HPDE6-E6E7 (cell line): Measurements from ENCODE around the gene SLC45A2.
A peak's percentile ranks its signal among the peaks of the same experiment; 100 is the strongest.
"Not testable (repeated sequence)": the region's sequence is repeated elsewhere in the genome, so short reads cannot be mapped to it uniquely, and the experiment has no call there.

Experiments used
- DNase-seq: peaks from one replicate; pipeline ENCODE4 v3.0.0; 2011; ENCODE audit warnings: missing footprints; ENCODE audit errors: extremely low spot score

SLC45A2 gene

DNA sequence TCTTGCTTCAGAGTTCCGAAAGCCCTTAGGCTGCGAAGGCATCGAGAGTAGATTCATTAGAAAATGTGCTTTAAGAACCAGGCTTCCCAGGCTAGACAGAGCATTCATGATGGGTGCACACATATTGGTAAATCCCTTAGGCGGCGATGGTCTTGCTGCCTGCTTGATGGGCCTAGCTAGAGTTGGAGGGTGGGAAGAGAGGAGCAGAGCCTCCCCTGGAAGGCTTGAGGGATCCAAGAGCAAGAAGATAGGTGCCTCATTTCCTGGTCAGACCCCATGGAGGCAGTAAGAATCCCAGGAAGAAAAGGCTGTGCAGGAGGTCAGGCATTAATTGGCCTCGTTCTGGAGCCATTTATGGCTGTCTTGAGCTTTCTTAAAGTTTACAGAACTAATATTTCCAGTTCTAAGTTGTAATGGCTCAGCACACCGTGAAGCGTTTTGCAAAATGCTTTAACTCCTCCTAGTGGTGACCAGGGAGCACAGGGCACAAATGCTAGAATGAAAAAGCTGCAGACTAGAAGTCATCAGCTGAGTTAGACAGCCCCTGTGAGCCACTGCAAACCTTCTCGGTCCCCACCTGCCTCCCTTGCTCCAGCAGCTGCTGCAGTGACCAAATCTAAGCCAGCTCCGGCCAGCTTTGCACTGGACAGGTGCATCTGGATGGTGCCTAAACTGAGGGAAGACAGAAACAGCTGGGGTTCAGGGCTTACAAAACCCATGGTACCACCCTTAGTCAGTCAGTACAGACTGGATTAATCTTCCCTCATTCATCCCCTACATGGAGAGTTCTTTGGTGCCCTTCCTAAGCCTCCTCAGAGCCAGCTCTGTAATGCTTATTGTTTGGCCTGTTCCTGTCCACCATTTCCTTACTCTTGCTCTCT is 14.7 kb downstream of the SLC45A2 start:
- peak; percentile 38 for DNase-seq

GRCh38 chr5:33968211-33969005 is 16.1 kb downstream of the SLC45A2 start:
- DNase-seq: no peak

- no peak for DNase-seq
These were observed 17.7 kb downstream of the SLC45A2 start for GRCh38 chr5:33966805-33967204.

DNA sequence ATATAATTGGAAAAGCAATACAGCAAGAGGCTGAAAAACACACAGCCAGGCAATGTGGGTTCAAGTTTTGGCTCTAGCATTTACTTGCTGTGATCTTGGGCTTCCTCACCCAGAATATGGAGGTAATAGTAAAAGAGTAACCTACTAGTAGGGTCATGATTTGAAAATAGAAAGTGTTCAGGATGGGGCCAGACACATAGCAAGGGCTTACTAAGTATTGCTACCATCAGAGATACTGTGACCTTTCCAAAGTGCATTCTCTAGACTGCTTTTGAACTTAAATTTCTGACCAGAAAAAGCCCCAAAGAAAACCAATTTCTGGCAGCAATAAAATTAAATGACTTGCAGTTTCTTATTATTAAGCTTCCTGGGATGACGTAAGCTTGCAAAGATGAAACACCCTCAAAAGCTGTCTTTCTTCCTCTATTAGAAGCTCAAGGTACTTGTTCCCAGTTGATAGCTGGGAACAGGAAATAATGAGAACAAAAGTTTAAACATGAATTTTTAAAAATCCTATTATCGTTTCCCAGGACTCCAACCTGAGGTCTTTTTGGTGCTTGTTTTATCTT is 20.3 kb downstream of the SLC45A2 start:
- no peak for DNase-seq

DNA sequence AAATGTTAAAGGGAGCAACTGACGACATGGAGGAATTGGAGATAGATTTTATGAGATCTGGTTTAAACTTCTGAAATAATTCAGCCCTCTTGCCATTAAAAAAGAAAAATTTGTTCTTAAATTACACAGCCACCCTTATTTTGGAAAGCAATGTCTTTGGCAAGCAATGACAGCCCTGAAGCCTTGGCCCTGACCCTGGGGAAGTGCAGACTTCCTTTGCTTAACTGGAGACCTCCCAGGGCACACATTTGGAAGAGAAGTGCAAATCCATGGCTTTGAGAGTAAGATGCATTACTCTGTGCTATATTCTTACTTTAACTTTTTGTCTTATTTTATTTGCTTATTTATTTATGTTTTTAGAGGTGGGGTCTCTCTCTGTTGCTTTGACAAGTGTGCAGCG is 26.3 kb downstream of the SLC45A2 start:
- no peak for DNase-seq

DNA sequence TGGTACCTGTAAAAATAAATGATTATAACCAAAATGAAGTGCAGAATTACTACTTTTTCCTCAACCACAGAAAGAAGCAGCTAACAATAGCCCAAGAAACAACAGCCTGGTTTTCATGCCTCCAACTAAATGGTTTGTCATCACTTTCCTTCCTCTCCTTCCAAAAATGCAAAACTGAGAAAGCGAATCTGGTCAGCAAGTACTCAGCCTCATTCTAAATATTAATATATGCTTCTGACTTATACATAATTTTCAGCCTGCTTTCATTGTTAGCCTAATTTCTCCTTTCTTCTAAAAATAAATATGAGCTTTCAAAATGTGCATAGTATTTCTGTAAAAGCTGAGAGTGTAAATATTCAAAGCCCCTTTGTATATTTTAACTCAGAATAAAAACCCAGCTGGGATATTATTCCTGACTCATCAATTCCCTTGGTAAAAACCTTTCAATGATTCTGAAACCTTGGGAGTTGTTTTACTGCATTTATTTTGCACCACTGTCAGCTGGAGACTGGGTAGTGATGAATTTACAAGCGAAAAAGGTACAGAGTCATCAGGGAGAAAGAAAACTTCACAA is 26.8 kb downstream of the SLC45A2 start:
- no peak for DNase-seq

DNA sequence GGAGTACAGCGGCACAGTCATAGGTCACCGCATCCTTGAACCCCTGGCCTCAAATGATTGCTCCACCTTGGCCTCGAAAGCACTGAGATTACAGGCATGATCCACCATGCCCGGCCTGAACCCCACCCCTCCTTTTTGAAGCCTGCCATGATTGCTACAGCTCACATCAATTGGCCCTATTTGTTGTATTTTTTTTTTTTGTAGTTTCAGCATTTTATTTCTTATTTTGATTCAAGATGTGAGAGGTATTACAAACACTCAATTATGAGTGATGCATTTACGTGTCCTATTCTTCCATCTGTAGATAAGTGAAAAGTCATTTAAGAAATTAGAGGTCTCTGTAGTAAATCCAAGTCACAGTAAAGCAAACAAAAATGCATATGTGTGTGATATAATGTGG is 32.3 kb downstream of the SLC45A2 start:
- DNase-seq: not testable (repeated sequence)

- no peak for DNase-seq
These were observed 39.9 kb downstream of the SLC45A2 start for GRCh38 chr5:33944543-33945132.

DNA sequence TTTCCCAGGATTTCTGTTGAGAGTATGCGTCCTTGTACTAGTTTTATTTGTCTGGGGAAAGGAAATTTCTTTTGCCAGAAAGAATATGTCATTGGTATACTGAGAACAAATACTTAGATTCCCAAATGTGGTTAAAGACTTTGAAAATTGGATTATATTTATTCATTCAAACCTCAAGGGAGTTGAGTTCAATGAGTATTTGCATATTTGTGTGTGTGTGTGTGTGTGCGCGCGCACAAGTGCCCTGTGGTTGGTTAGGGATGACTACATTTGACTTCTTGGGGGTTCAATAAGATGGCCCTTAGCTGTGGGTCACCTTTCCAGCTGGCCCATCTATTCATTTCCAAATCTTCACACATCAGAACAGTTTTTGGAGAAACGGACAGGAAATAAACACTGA is 43.4 kb downstream of the SLC45A2 start:
- DNase-seq: no peak

DNA sequence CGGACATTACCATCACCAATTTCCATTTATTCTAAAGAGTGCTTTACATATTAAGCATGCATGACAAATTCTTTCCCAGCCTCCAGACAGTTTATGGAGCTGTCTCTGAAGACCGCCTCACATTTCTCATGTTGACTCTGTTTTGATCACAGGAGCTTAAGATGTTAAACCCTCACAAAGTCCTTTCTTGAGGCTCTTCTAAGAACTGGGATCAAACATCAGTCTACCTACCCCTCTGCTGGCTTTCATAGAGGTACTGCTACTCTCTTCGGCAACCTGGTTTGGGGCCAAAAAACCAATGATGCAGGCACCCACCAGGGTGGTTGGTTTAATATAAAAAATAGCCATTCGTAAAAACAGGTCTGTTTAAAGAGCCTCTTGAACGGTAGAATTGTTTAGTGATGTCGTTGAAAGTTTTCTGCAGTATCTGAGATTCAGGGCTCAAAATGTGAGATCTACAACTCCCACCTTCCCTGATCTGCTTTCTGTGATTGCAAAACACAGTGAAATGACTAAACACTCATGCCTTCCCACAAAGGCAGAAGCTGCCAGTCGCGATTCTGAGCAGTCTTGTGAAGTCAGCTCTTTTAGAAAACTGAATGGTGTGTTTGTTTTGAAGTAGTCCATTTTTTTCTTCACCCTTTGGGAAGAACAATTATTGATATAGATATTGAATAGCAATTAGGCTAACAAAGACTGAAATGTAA is 44.8 kb downstream of the SLC45A2 start:
- no peak for DNase-seq

GRCh38 chr5:33938881-33939280 is 45.6 kb downstream of the SLC45A2 start:
- no peak for DNase-seq

GRCh38 chr5:33938507-33938796 is 46.0 kb downstream of the SLC45A2 start:
- no peak for DNase-seq

DNA sequence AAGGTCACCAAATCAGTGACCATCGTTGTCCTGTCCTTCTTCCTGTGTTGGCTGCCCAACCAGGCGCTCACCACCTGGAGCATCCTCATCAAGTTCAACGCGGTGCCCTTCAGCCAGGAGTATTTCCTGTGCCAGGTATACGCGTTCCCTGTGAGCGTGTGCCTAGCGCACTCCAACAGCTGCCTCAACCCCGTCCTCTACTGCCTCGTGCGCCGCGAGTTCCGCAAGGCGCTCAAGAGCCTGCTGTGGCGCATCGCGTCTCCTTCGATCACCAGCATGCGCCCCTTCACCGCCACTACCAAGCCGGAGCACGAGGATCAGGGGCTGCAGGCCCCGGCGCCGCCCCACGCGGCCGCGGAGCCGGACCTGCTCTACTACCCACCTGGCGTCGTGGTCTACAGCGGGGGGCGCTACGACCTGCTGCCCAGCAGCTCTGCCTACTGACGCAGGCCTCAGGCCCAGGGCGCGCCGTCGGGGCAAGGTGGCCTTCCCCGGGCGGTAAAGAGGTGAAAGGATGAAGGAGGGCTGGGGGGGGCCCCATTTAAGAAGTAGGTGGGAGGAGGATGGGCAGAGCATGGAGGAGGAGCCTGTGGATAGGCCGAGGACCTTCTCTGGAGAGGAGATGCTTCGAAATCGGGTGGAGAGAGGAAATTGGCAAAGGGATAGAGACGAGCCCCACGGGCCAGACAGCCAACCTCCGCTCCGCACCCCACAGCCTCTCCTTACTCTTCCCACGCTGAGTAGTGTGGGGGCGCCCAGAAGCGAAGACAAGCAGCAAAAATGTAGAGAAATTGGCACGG is 46.6 kb downstream of the SLC45A2 start:
- no peak for DNase-seq

DNA sequence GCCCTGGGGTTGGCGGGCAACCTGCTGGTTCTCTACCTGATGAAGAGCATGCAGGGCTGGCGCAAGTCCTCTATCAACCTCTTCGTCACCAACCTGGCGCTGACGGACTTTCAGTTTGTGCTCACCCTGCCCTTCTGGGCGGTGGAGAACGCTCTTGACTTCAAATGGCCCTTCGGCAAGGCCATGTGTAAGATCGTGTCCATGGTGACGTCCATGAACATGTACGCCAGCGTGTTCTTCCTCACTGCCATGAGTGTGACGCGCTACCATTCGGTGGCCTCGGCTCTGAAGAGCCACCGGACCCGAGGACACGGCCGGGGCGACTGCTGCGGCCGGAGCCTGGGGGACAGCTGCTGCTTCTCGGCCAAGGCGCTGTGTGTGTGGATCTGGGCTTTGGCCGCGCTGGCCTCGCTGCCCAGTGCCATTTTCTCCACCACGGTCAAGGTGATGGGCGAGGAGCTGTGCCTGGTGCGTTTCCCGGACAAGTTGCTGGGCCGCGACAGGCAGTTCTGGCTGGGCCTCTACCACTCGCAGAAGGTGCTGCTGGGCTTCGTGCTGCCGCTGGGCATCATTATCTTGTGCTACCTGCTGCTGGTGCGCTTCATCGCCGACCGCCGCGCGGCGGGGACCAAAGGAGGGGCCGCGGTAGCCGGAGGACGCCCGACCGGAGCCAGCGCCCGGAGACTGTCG is 47.3 kb downstream of the SLC45A2 start:
- DNase-seq: no peak

GRCh38 chr5:33936381-33937016 is 48.0 kb downstream of the SLC45A2 start, which contains the start of gene RXFP3:
RXFP3 (plus strand) TSS chr5:33936386; CDS start chr5:33936741, 355 bp downstream.
- DNase-seq: no peak

GRCh38 chr5:33936004-33936380 is 48.5 kb downstream of the SLC45A2 start:
- no peak for DNase-seq

GRCh38 chr5:33934176-33934575 is 50.3 kb downstream of the SLC45A2 start:
- no peak for DNase-seq

- DNase-seq: no peak
These were observed 50.7 kb downstream of the SLC45A2 start for GRCh38 chr5:33933723-33934169.

GRCh38 chr5:33931136-33931535 is 53.4 kb downstream of the SLC45A2 start:
- no peak for DNase-seq
